HCT116 (cell line): ENCODE data around the gene IPO8. TPM values are rescaled to one million over a fixed set of nuclear protein-coding genes. Genes with fewer than 3 reads are reported as not detected.

ENCODE experiments used
- ATAC-seq: fragments of 200-7000 bp; cut with Tn5 transposase; 2 replicates; pipeline ENCODE4 v1.9.1; 2020; ENCODE audit warnings: mild to moderate bottlenecking, moderate library complexity
- BruUV-seq: library from RNA; stranded (reverse); fragments of 400-500 nt; replicated peaks from 2 replicates; lab custom pipeline; 2021; lab: Mats Ljungman, UMichigan
- CTCF ChIA-PET: fragments of 300-600 bp; sonication (Branson Sonifier 250); formaldehyde crosslinking; loops from one replicate; lab custom pipeline; 2021; ENCODE audit warnings: antibody characterized with exemption; lab: Charles Lee
- POLR2A ChIA-PET: fragments of 300-600, 350-600 bp; sonication (Branson Sonifier 250); formaldehyde crosslinking; loops from one replicate; lab custom pipeline; 2021; ENCODE audit warnings: antibody characterized with exemption; lab: Charles Lee
- RAD21 ChIA-PET, 2 experiments: fragments of 300-600 bp; sonication (Branson Sonifier 250); formaldehyde crosslinking; loops; one replicate each; lab custom pipeline; 2023; ENCODE audit warnings: low total read pairs in 2 of 2; ENCODE audit not compliant: uncharacterized antibody in 2 of 2, unreplicated experiment in 2 of 2, low non-redundant PET in 1 of 2; lab: Charles Lee
- DNase-seq: peaks from one replicate; pipeline ENCODE4 v3.0.0-alpha.2; 2010; ENCODE audit warnings: low read depth, low spot score
- H2AFZ ChIP-seq: fragments of 200-600 bp; shearing (Covaris generic), sonication (generic); 2 replicates; pipeline ENCODE4 v1.6.1; 2017; ENCODE audit warnings: low read depth, mixed run types, mixed read lengths, antibody characterized with exemption, low read length; ENCODE audit not compliant: poor library complexity, severe bottlenecking
- H3K27ac ChIP-seq: 2 replicates; pipeline ENCODE4 v1.5.1; 2012; ENCODE audit warnings: low read depth, low read length
- H3K27me3 ChIP-seq: fragments of 200-600 bp; sonication (generic); 2 replicates; pipeline ENCODE4 v1.6.1; 2016; ENCODE audit warnings: mixed run types, low read length, mixed read lengths; ENCODE audit not compliant: insufficient read depth
- H3K36me3 ChIP-seq, 2 experiments: fragments of 200-500 bp in 1 of 2; fragments of 200-600 bp in 1 of 2; sonication (Bioruptor generic) in 1 of 2; sonication (generic) in 1 of 2; 2 replicates each; pipeline versions ENCODE4 v1.5.1 to v1.6.1; 2014 to 2016; ENCODE audit warnings: low read length in 2 of 2, inconsistent platforms in 1 of 2, mixed read lengths in 1 of 2, mixed run types in 1 of 2; ENCODE audit not compliant: insufficient read depth in 2 of 2, control insufficient read depth in 1 of 2
- H3K4me1 ChIP-seq, 2 experiments: fragments of 200-600 bp in 1 of 2; sonication (generic) in 1 of 2; 2 replicates each; pipeline versions ENCODE4 v1.5.1 to v1.6.1; 2012 to 2017; ENCODE audit warnings: low read length in 2 of 2, inconsistent platforms in 1 of 2, mild to moderate bottlenecking in 1 of 2, mixed read lengths in 1 of 2, mixed run types in 1 of 2, moderate library complexity in 1 of 2; ENCODE audit not compliant: insufficient read depth in 2 of 2, control insufficient read depth in 1 of 2
- H3K4me2 ChIP-seq: fragments of 200-600 bp; sonication (generic); 2 replicates; pipeline ENCODE4 v1.6.1; 2017; ENCODE audit warnings: mixed run types, low read length, mixed read lengths
- H3K4me3 ChIP-seq, 2 experiments: fragments of 200-600 bp in 1 of 2; sonication (generic) in 1 of 2; replicated peaks in 1 of 2; 2 replicates each; pipeline ENCODE4 v1.5.1; 2011 to 2016; ENCODE audit warnings: low read length in 2 of 2, control low read depth in 1 of 2, low read depth in 1 of 2, mild to moderate bottlenecking in 1 of 2, mixed read lengths in 1 of 2, mixed run types in 1 of 2
- H3K79me2 ChIP-seq: fragments of 200-600 bp; sonication (generic); 2 replicates; pipeline ENCODE4 v1.6.1; 2017; ENCODE audit warnings: mild to moderate bottlenecking, mixed run types, low read length, moderate library complexity, mixed read lengths; ENCODE audit not compliant: insufficient read depth
- H3K9ac ChIP-seq: fragments of 200-600 bp; sonication (generic); 2 replicates; pipeline ENCODE4 v1.6.1; 2016; ENCODE audit warnings: low read length, mixed read lengths
- H3K9me2 ChIP-seq: fragments of 200-600 bp; sonication (generic), shearing (Covaris generic); 2 replicates; pipeline ENCODE4 v1.6.1; 2017; ENCODE audit warnings: mixed run types, mild to moderate bottlenecking, moderate library complexity; ENCODE audit not compliant: insufficient read depth
- H3K9me3 ChIP-seq, 2 experiments: fragments of 200-500 bp in 1 of 2; fragments of 200-600 bp in 1 of 2; sonication (Bioruptor generic) in 1 of 2; sonication (generic) in 1 of 2; 2 replicates each; pipeline ENCODE4 v1.6.1; 2014 to 2017; ENCODE audit warnings: low read length in 2 of 2, mixed read lengths in 2 of 2, inconsistent platforms in 1 of 2, low read depth in 1 of 2, mild to moderate bottlenecking in 1 of 2, mixed run types in 1 of 2, moderate library complexity in 1 of 2; ENCODE audit not compliant: control insufficient read depth in 1 of 2, insufficient read depth in 1 of 2
- H4K20me1 ChIP-seq: fragments of 200-600 bp; sonication (generic), shearing (Covaris generic); 2 replicates; pipeline ENCODE4 v1.6.1; 2017; ENCODE audit warnings: mixed run types, mild to moderate bottlenecking, moderate library complexity; ENCODE audit not compliant: insufficient read depth
- CTCF ChIP-seq, 3 experiments: fragments of 200-600 bp in 1 of 3; sonication (generic) in 1 of 3; IDR thresholded peaks in 2 of 3; conservative IDR thresholded peaks in 1 of 3; 2 replicates each; pipeline ENCODE4 v1.5.1; 2012 to 2017; ENCODE audit warnings: low read depth in 2 of 3, low read length in 2 of 3, antibody characterized with exemption in 1 of 3, borderline replicate concordance in 1 of 3, control low read depth in 1 of 3, mild to moderate bottlenecking in 1 of 3, mixed read lengths in 1 of 3, mixed run types in 1 of 3, moderate library complexity in 1 of 3; ENCODE audit not compliant: insufficient read depth in 1 of 3
- FOSL1 ChIP-seq: IDR thresholded peaks from 2 replicates; pipeline ENCODE4 v1.6.1; 2012; ENCODE audit warnings: low read depth
- MAX ChIP-seq: IDR thresholded peaks from 2 replicates; pipeline ENCODE4 v1.6.1; 2012
- POLR2AphosphoS5 ChIP-seq: IDR thresholded peaks from 2 replicates; pipeline ENCODE4 v1.6.1; 2011; ENCODE audit warnings: mild to moderate bottlenecking, low read depth, low read length, moderate library complexity
- SIN3A ChIP-seq: IDR thresholded peaks from 2 replicates; pipeline ENCODE4 v1.6.1; 2012; ENCODE audit warnings: low read depth
- TCF7L2 ChIP-seq: IDR thresholded peaks from 2 replicates; pipeline ENCODE4 v1.7.0; 2011; ENCODE audit warnings: borderline replicate concordance, inconsistent platforms; ENCODE audit not compliant: insufficient read depth, insufficient read length; ENCODE audit errors: extremely low read depth
- ZBTB33 ChIP-seq: IDR thresholded peaks from 2 replicates; pipeline ENCODE4 v1.6.1; 2011; ENCODE audit warnings: mild to moderate bottlenecking, low read length, moderate library complexity; ENCODE audit not compliant: insufficient replicate concordance; ENCODE audit errors: extremely low read depth
- ZNF274 ChIP-seq: fragments of 200-500 bp; sonication (Bioruptor generic); IDR thresholded peaks from 2 replicates; pipeline ENCODE4 v1.6.1; 2014; ENCODE audit warnings: mild to moderate bottlenecking, low read depth, low read length, inconsistent platforms
- intact Hi-C: fragments of 100-400 bp; cut with micrococcal nuclease; formaldehyde crosslinking; loops from 2 replicates; pipeline ENCODE4 v1.10.0; 2022
- total RNA-seq: library from RNA; stranded (reverse); gene quantifications from one replicate; pipeline ENCODE4 v1.2.1, GENCODE V29; 2021; ENCODE audit not compliant: unreplicated experiment

Gene IPO8
- total RNA-seq, 1 experiment from 2014 or later: 41.4 TPM

- H3K9me2 ChIP-seq: no peaks in the 10 kb centered on the region
- H3K4me3 ChIP-seq: no peak overlapping the region
- no peaks in the 10 kb centered on the region for H3K4me1 ChIP-seq
- intact Hi-C loops: no loop called here
- no peaks in the 10 kb centered on the region; a peak in 2 of 4 replicates for H3K9me3 ChIP-seq
- ATAC-seq: no peak
- no peak for DNase-seq
- ChIA-PET CTCF (no interaction called here), RAD21 (no interaction called here), POLR2A (no interaction called here)
- TF ChIP-seq SIN3A (no peak), TCF7L2 (peak; percentile 38)
- H4K20me1 ChIP-seq: no peaks in the 10 kb centered on the region
- H3K27me3 ChIP-seq: no peaks in the 10 kb centered on the region
- no peak overlapping the region for H2AFZ ChIP-seq
- no TSS peak for BruUV-seq
- H3K9ac ChIP-seq: no peak overlapping the region
- H3K36me3 ChIP-seq: no peaks in the 10 kb centered on the region
- H3K4me2 ChIP-seq: no peak overlapping the region
- no peak overlapping the region for H3K27ac ChIP-seq
- no peaks in the 10 kb centered on the region for H3K79me2 ChIP-seq
These were observed 96.1 kb downstream of the IPO8 start for GRCh38 chr12:30599608-30600007.

- ATAC-seq: no peak
- Histone ChIP-seq H3K36me3 (no peaks in the 10 kb centered on the region), H3K9ac (no peak overlapping the region), H3K9me3 (no peaks in the 10 kb centered on the region; a peak in 2 of 4 replicates), H3K27me3 (no peaks in the 10 kb centered on the region), H3K4me3 (no peak overlapping the region), H3K4me2 (no peak overlapping the region), H3K79me2 (no peaks in the 10 kb centered on the region), H4K20me1 (no peaks in the 10 kb centered on the region), H2AFZ (no peak overlapping the region), H3K4me1 (no peaks in the 10 kb centered on the region), H3K27ac (no peak overlapping the region), H3K9me2 (no peaks in the 10 kb centered on the region)
- TF ChIP-seq ZBTB33: no peak
- no peak for TF ChIP-seq CTCF (IDR thresholded peaks at IDR 0.05 in 2 of 3, conservative IDR thresholded peaks at IDR 0.05 in 1 of 3; ENCODE audit: borderline replicate concordance in 1 of 3, insufficient read depth in 1 of 3, low read depth in 2 of 3, low read length in 2 of 3)
- no peak for TF ChIP-seq POLR2AphosphoS5
- no peak for TF ChIP-seq ZNF274
- no peak for TF ChIP-seq MAX
- no peak for TF ChIP-seq FOSL1
- intact Hi-C loops: no loop called here
- ChIA-PET RAD21 (no interaction called here), CTCF (no interaction called here), POLR2A (no interaction called here)
- no TSS peak for BruUV-seq
- no peak for DNase-seq
These were observed 96.8 kb downstream of the IPO8 start for GRCh38 chr12:30598889-30599288.
